Liver (tissue), 9 donors: ENCODE data around the gene ADRA2C. TPM values are rescaled to one million over a fixed set of nuclear protein-coding genes. Genes with fewer than 3 reads are reported as not detected.

Experiments used
- DNase-seq: peaks from one replicate; pipeline ENCODE4 v3.0.0-alpha.2; 2017; ENCODE audit warnings: low spot score
- H3K27ac ChIP-seq, 2 donors: one replicate each; pipeline ENCODE4 v1.7.0; 2013; ENCODE audit warnings: inconsistent platforms in 2 of 2, low read length in 2 of 2, control low read depth in 1 of 2, low read depth in 1 of 2, mild to moderate bottlenecking in 1 of 2
- H3K27me3 ChIP-seq, 4 donors: one replicate each; pipeline versions ENCODE4 v1.6.1 to v1.7.0; 2013; ENCODE audit warnings: low read length in 3 of 4, inconsistent platforms in 1 of 4, mild to moderate bottlenecking in 1 of 4, moderate library complexity in 1 of 4; ENCODE audit not compliant: control insufficient read depth in 4 of 4, insufficient read depth in 4 of 4
- H3K36me3 ChIP-seq, 4 donors: one replicate each; pipeline versions ENCODE4 v1.6.1 to v1.7.0; 2013; ENCODE audit warnings: low read length in 3 of 4, mild to moderate bottlenecking in 3 of 4, low read depth in 1 of 4, moderate library complexity in 1 of 4; ENCODE audit not compliant: control insufficient read depth in 4 of 4, insufficient read depth in 3 of 4
- H3K4me1 ChIP-seq, 4 donors: one replicate each; pipeline versions ENCODE4 v1.6.1 to v1.7.0; 2013; ENCODE audit warnings: low read length in 3 of 4, mild to moderate bottlenecking in 3 of 4, moderate library complexity in 1 of 4; ENCODE audit not compliant: control insufficient read depth in 4 of 4, insufficient read depth in 4 of 4
- H3K4me3 ChIP-seq, 3 donors: one replicate each; pipeline versions ENCODE4 v1.6.1 to v1.7.0; 2013; ENCODE audit warnings: low read length in 3 of 3, control low read depth in 1 of 3, low read depth in 1 of 3, mild to moderate bottlenecking in 1 of 3
- H3K9ac ChIP-seq, 2 donors: one replicate each; pipeline ENCODE4 v1.7.0; 2013; ENCODE audit warnings: low read length in 2 of 2, mild to moderate bottlenecking in 2 of 2, moderate library complexity in 2 of 2, control low read depth in 1 of 2, low read depth in 1 of 2
- H3K9me3 ChIP-seq, 4 donors: one replicate each; pipeline versions ENCODE4 v1.6.1 to v1.7.0; 2013; ENCODE audit warnings: low read length in 3 of 4; ENCODE audit not compliant: control insufficient read depth in 4 of 4
- EGR1 ChIP-seq, 2 donors: IDR thresholded peaks; 2 replicates each; pipeline ENCODE4 v1.6.1; 2016 to 2018; ENCODE audit warnings: antibody characterized with exemption in 2 of 2, low read depth in 2 of 2
- FOXA1 ChIP-seq: IDR thresholded peaks from 2 replicates; pipeline ENCODE4 v1.6.1; 2016; ENCODE audit warnings: antibody characterized with exemption
- FOXA2 ChIP-seq: IDR thresholded peaks from 2 replicates; pipeline ENCODE4 v1.6.1; 2016; ENCODE audit warnings: antibody characterized with exemption
- GABPA ChIP-seq, 2 donors: IDR thresholded peaks in 1 of 2; conservative IDR thresholded peaks in 1 of 2; 2 replicates each; pipeline ENCODE4 v1.6.1; 2016; ENCODE audit warnings: antibody characterized with exemption in 2 of 2, mild to moderate bottlenecking in 1 of 2, moderate library complexity in 1 of 2
- HNF4A ChIP-seq, 2 donors: conservative IDR thresholded peaks; 2 replicates each; pipeline ENCODE4 v1.6.1; 2016; ENCODE audit warnings: antibody characterized with exemption in 2 of 2, mild to moderate bottlenecking in 2 of 2
- HNF4G ChIP-seq: IDR thresholded peaks from 2 replicates; pipeline ENCODE4 v1.6.1; 2016; ENCODE audit warnings: antibody characterized with exemption
- JUND ChIP-seq, 2 donors: IDR thresholded peaks; 2 replicates each; pipeline ENCODE4 v1.6.1; 2016; ENCODE audit warnings: antibody characterized with exemption in 2 of 2
- NR2F2 ChIP-seq: IDR thresholded peaks from 2 replicates; pipeline ENCODE4 v1.6.1; 2016; ENCODE audit warnings: antibody characterized with exemption
- RXRA ChIP-seq, 2 donors: IDR thresholded peaks; 2 replicates each; pipeline ENCODE4 v1.6.1; 2017 to 2018; ENCODE audit warnings: antibody characterized with exemption in 2 of 2, mild to moderate bottlenecking in 1 of 2
- SP1 ChIP-seq: IDR thresholded peaks from 2 replicates; pipeline ENCODE4 v1.6.1; 2018; ENCODE audit warnings: antibody characterized with exemption, mild to moderate bottlenecking
- YY1 ChIP-seq: IDR thresholded peaks from 2 replicates; pipeline ENCODE4 v1.6.1; 2016; ENCODE audit warnings: antibody characterized with exemption, mild to moderate bottlenecking
- WGBS: extraction: QIAGEN DNeasy Blood & Tissue Kit; methylation state at CpG from one replicate; pipeline ENCODE4 v1.1.7; 2013; 5-methylcytosine and 5-hydroxymethylcytosine counted together
- polyA plus RNA-seq, 2 donors: library from polyadenylated mRNA; stranded (reverse) in 1 of 2; unstranded in 1 of 2; fragments of 200-250 nt in 1 of 2; fragments of >200 nt in 1 of 2; fragmentation: Nextera tagmentation in 1 of 2; extraction: Ambion mirVana in 1 of 2; gene quantifications; one replicate each; pipeline versions ENCODE4 v1.2.1 to v1.2.3, GENCODE V29; 2013 to 2015
- total RNA-seq, 2 donors: library from RNA; depleted of rRNA; stranded (reverse); fragments of >200 nt; gene quantifications; one replicate each; pipeline ENCODE4 v1.2.3, GENCODE V29; 2014
- TF ChIP-seq, protein P1 (sequence below): fragments of 150-350 bp; IDR thresholded peaks from 2 replicates; pipeline ENCODE4 v1.5.1; 2017; ENCODE audit warnings: improper control_type of control experiment, low read depth, low read length; ENCODE audit not compliant: missing input control
- TF ChIP-seq, protein P2 (sequence below): IDR thresholded peaks from 2 replicates; pipeline ENCODE4 v1.6.1; 2016; ENCODE audit warnings: antibody characterized with exemption
- TF ChIP-seq, protein P3 (sequence below): IDR thresholded peaks from 2 replicates; pipeline ENCODE4 v1.6.1; 2016; ENCODE audit warnings: antibody characterized with exemption
- TF ChIP-seq, protein P4 (sequence below): IDR thresholded peaks from 2 replicates; pipeline ENCODE4 v1.6.1; 2016; ENCODE audit warnings: antibody characterized with exemption
- donor health status: healthy.
- donor health status: healthy.
- donor health status: healthy.
- donor health status: healthy.
- donor health status: healthy.

The ADRA2C gene
- total and polyA plus RNA-seq, 4 donors: 0.19 to 1.1 (median 0.28) TPM; not detected in 1

DNA sequence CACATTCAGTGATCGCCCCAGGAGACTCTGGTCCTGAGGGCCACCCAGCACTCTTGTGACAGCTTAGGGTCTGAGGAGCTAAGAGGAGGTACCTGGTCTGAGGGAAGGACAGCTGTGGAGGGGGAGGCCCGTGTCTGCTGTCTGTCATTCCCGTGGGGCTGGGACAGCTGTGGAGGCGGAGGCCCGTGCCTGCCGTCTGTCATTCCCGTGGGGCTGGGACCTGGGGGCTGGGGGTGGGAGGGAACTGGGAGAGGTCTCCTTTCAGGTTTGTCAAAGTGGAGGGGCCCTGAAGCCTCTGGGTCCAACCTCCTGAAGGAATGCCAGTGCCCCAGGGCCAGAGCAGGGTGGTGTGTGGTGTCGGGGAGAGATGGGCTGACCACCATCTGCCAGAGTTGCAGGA lies 45.0 kb upstream of the ADRA2C start:
- 61% methylated on average over 8 of the region's 8 CpGs for WGBS
- Histone ChIP-seq H3K36me3 (no peaks in the 10 kb centered on the region), H3K4me1 (no peaks in the 10 kb centered on the region), H3K4me3 (no peak overlapping the region), H3K27ac (no peak overlapping the region), H3K9me3 (peaks cover 4 to 10% (median 8%) of the 10 kb centered on the region in 4 donors), H3K9ac (no peak overlapping the region), H3K27me3 (peaks cover 0 to 9% (median 2%) of the 10 kb centered on the region in 4 donors)
- TF ChIP-seq FOXA1 (no peak), EGR1 (IDR thresholded peaks at IDR 0.05; ENCODE audit: low read depth in 2 of 2) (no peak)
- TF ChIP-seq, protein P1, sequence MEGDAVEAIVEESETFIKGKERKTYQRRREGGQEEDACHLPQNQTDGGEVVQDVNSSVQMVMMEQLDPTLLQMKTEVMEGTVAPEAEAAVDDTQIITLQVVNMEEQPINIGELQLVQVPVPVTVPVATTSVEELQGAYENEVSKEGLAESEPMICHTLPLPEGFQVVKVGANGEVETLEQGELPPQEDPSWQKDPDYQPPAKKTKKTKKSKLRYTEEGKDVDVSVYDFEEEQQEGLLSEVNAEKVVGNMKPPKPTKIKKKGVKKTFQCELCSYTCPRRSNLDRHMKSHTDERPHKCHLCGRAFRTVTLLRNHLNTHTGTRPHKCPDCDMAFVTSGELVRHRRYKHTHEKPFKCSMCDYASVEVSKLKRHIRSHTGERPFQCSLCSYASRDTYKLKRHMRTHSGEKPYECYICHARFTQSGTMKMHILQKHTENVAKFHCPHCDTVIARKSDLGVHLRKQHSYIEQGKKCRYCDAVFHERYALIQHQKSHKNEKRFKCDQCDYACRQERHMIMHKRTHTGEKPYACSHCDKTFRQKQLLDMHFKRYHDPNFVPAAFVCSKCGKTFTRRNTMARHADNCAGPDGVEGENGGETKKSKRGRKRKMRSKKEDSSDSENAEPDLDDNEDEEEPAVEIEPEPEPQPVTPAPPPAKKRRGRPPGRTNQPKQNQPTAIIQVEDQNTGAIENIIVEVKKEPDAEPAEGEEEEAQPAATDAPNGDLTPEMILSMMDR: no peak
- no peak for DNase-seq

DNA sequence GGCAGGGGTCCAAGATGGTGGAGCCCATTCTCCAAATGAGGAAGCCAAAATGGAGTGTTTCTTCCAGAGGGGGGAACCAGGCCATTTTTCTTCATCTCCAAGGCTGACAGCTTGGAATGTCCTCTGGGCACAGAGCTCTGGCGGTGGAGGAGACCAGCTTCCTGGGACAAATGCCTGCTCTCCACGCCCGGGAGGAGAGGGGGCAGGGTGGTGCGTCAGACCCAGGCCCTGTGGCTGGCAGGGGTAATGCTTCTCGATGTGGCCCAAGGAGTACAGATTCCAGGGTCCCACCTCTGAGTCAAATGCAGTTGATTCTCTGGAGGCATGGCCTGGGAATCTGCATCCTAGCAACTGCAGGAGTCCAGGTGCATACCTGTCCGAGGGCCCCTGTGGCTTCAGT lies 44.6 kb upstream of the ADRA2C start:
- Histone ChIP-seq H3K4me1 (no peaks in the 10 kb centered on the region), H3K36me3 (no peaks in the 10 kb centered on the region), H3K27me3 (peaks cover 0 to 9% (median 2%) of the 10 kb centered on the region in 4 donors), H3K9ac (no peak overlapping the region), H3K9me3 (peaks cover 4 to 10% (median 8%) of the 10 kb centered on the region in 4 donors), H3K27ac (no peak overlapping the region), H3K4me3 (no peak overlapping the region)
- 71% methylated on average over 6 of the region's 6 CpGs for WGBS
- TF ChIP-seq, protein P2, sequence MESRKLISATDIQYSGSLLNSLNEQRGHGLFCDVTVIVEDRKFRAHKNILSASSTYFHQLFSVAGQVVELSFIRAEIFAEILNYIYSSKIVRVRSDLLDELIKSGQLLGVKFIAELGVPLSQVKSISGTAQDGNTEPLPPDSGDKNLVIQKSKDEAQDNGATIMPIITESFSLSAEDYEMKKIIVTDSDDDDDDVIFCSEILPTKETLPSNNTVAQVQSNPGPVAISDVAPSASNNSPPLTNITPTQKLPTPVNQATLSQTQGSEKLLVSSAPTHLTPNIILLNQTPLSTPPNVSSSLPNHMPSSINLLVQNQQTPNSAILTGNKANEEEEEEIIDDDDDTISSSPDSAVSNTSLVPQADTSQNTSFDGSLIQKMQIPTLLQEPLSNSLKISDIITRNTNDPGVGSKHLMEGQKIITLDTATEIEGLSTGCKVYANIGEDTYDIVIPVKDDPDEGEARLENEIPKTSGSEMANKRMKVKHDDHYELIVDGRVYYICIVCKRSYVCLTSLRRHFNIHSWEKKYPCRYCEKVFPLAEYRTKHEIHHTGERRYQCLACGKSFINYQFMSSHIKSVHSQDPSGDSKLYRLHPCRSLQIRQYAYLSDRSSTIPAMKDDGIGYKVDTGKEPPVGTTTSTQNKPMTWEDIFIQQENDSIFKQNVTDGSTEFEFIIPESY: no peak
- no peak for DNase-seq

DNA sequence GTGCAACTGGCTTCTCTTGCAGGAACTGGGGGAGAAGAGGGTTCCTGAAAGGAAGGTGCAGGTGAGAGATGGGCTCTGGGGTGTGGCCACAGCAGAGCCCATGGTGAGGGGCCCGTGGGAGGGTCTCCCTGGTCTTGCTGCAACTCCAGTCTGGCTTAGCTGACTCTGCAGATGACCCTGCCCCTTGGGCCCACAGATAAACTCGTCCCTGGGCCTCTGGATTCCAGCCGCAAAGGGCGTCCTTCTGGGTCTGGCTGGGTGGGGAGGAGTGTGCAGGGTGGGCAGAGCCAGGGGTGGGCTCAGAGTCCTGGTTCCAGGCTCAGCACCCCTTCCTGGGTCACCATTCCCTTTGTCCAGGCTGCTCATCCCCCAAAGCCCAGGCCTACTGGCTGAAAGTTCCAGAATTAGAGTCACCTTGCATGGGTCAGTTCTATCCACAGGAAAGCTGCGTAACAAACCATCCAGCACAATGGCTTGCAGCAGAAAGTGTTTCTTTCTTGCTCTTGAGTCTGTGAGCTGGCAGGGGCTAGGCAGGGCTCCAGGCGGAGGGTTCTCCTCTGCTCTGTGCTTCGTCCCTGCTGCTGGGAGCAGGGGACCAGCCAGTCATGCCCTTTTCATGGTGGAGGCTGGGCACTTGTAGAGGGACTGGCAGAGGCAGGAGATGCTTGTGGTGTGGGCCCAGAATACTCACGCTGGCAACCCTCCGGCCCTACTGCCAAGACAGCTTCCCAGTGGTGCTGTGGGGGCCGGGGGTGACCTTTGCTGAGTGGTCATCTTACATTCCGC lies 43.5 kb upstream of the ADRA2C start:
- H3K4me1 ChIP-seq: no peaks in the 10 kb centered on the region
- peaks cover 0 to 9% (median 2%) of the 10 kb centered on the region in 4 donors for H3K27me3 ChIP-seq
- no peak overlapping the region for H3K27ac ChIP-seq
- H3K9me3 ChIP-seq: peaks cover 4 to 10% (median 8%) of the 10 kb centered on the region in 4 donors
- H3K4me3 ChIP-seq: no peak overlapping the region
- 85% methylated on average over 11 of the region's 11 CpGs for WGBS
- no peak overlapping the region for H3K9ac ChIP-seq
- no peaks in the 10 kb centered on the region for H3K36me3 ChIP-seq
- DNase-seq: no peak
- TF ChIP-seq GABPA (IDR thresholded peaks at IDR 0.05 in 1 of 2, conservative IDR thresholded peaks at IDR 0.05 in 1 of 2) (no peak), JUND (IDR thresholded peaks at IDR 0.05) (no peak), EGR1 (IDR thresholded peaks at IDR 0.05; ENCODE audit: low read depth in 2 of 2) (no peak), FOXA1 (no peak), SP1 (no peak), YY1 (no peak), RXRA (IDR thresholded peaks at IDR 0.05) (no peak), NR2F2 (no peak), FOXA2 (no peak), HNF4G (no peak), HNF4A (conservative IDR thresholded peaks at IDR 0.05) (no peak)
- TF ChIP-seq, protein P3, sequence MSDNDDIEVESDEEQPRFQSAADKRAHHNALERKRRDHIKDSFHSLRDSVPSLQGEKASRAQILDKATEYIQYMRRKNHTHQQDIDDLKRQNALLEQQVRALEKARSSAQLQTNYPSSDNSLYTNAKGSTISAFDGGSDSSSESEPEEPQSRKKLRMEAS: no peak
- TF ChIP-seq, protein P4, sequence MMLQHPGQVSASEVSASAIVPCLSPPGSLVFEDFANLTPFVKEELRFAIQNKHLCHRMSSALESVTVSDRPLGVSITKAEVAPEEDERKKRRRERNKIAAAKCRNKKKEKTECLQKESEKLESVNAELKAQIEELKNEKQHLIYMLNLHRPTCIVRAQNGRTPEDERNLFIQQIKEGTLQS: no peak
- TF ChIP-seq, protein P1: no peak
